ENCODE measurements around the gene GABBR2. TPM values are rescaled to one million over a fixed set of nuclear protein-coding genes. Genes with fewer than 3 reads are reported as not detected.

GABBR2 gene
- total RNA-seq, 1 donor from 2014 or later: 116 TPM

DNA sequence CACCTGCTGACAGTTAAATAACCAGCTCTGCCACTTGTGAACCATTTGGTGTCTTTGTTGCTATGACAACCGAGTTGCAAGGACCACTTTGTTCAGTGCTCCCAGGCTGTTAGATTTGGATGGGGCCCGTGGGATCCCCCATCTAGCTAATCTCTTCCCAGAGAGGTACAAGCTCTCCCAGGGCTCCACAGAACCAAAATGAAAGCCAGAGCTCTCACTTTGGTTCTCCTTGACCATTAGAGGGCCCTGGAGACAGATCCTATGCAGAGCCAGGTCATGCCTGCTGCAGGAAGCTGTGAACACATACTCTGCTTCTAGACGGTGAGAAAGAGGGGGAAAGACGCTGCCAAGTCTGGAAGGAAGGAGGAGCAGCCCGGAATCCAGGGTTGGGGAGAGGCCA lies 224.6 kb downstream of the GABBR2 start:
- no peak for DNase-seq
- H3K4me1 Mint-ChIP-seq (ENCODE audit: low read depth, unreplicated experiment): peaks cover 20% of the 10 kb centered on the region
- no peak overlapping the region for H3K4me3 Mint-ChIP-seq (ENCODE audit: unreplicated experiment)
- H3K27me3 Mint-ChIP-seq (ENCODE audit: unreplicated experiment): peaks cover 6% of the 10 kb centered on the region
- H3K36me3 Mint-ChIP-seq (ENCODE audit: unreplicated experiment): peaks cover 19% of the 10 kb centered on the region
- no peak overlapping the region for H3K27ac Mint-ChIP-seq (ENCODE audit: unreplicated experiment)
- peaks cover 12% of the 10 kb centered on the region for H3K9me3 Mint-ChIP-seq (ENCODE audit: unreplicated experiment)
- TF ChIP-seq, protein P1, sequence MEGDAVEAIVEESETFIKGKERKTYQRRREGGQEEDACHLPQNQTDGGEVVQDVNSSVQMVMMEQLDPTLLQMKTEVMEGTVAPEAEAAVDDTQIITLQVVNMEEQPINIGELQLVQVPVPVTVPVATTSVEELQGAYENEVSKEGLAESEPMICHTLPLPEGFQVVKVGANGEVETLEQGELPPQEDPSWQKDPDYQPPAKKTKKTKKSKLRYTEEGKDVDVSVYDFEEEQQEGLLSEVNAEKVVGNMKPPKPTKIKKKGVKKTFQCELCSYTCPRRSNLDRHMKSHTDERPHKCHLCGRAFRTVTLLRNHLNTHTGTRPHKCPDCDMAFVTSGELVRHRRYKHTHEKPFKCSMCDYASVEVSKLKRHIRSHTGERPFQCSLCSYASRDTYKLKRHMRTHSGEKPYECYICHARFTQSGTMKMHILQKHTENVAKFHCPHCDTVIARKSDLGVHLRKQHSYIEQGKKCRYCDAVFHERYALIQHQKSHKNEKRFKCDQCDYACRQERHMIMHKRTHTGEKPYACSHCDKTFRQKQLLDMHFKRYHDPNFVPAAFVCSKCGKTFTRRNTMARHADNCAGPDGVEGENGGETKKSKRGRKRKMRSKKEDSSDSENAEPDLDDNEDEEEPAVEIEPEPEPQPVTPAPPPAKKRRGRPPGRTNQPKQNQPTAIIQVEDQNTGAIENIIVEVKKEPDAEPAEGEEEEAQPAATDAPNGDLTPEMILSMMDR (IDR thresholded peaks at IDR 0.05; ENCODE audit: partially characterized antibody, unreplicated experiment): no peak

DNA sequence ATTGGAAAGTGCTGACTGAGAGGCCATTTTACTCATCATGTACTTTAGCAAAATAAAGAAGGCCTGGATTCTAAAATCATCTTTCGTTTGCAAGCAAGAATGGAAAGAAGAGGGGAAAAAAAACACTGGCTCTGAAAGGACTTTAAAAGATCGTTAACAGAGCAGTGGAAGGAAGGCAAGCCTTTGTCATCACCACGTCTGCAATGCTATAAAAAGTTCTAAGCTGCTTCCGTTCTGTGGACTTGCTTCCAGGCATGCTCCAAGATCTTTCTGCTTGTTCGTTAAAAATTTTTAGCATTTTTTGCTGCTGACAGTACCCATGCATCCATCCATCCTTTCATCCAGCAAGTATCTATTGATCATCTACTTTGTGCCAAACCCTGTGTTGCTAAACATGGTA lies 226.5 kb downstream of the GABBR2 start:
- Mint-ChIP-seq H3K9me3 (ENCODE audit: unreplicated experiment) (peaks cover 8% of the 10 kb centered on the region), H3K27ac (ENCODE audit: unreplicated experiment) (no peak overlapping the region), H3K4me3 (ENCODE audit: unreplicated experiment) (no peak overlapping the region), H3K4me1 (ENCODE audit: low read depth, unreplicated experiment) (peaks cover 20% of the 10 kb centered on the region), H3K27me3 (ENCODE audit: unreplicated experiment) (peaks cover 6% of the 10 kb centered on the region), H3K36me3 (ENCODE audit: unreplicated experiment) (peaks cover 25% of the 10 kb centered on the region)
- TF ChIP-seq, protein P1 (IDR thresholded peaks at IDR 0.05; ENCODE audit: partially characterized antibody, unreplicated experiment): no peak
- DNase-seq: no peak

DNA sequence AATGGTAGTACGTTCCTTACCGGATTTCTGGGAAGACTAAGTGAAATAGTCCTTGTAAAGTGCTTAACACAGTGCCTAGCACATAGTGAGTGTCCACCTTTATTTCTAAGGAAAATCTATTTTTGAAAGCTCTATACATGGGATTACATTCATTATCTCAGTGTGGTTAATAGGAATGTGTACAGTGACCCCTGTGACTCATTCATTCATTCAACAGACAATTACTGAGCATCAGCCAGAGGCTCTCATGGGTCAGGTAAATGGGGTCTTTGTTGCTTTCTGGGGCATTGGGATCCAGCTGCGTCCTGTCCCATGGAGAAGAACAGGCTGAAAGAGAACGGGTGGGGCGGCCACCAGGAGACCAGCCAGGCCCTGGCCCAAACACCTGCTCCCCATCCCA lies 227.1 kb downstream of the GABBR2 start:
- H3K27me3 Mint-ChIP-seq (ENCODE audit: unreplicated experiment): peaks cover 6% of the 10 kb centered on the region
- TF ChIP-seq, protein P1 (IDR thresholded peaks at IDR 0.05; ENCODE audit: partially characterized antibody, unreplicated experiment): no peak
- peaks cover 25% of the 10 kb centered on the region for H3K36me3 Mint-ChIP-seq (ENCODE audit: unreplicated experiment)
- H3K4me1 Mint-ChIP-seq (ENCODE audit: low read depth, unreplicated experiment): peaks cover 20% of the 10 kb centered on the region
- H3K9me3 Mint-ChIP-seq (ENCODE audit: unreplicated experiment): peaks cover 8% of the 10 kb centered on the region
- H3K27ac Mint-ChIP-seq (ENCODE audit: unreplicated experiment): no peak overlapping the region
- no peak for DNase-seq
- H3K4me3 Mint-ChIP-seq (ENCODE audit: unreplicated experiment): no peak overlapping the region

DNA sequence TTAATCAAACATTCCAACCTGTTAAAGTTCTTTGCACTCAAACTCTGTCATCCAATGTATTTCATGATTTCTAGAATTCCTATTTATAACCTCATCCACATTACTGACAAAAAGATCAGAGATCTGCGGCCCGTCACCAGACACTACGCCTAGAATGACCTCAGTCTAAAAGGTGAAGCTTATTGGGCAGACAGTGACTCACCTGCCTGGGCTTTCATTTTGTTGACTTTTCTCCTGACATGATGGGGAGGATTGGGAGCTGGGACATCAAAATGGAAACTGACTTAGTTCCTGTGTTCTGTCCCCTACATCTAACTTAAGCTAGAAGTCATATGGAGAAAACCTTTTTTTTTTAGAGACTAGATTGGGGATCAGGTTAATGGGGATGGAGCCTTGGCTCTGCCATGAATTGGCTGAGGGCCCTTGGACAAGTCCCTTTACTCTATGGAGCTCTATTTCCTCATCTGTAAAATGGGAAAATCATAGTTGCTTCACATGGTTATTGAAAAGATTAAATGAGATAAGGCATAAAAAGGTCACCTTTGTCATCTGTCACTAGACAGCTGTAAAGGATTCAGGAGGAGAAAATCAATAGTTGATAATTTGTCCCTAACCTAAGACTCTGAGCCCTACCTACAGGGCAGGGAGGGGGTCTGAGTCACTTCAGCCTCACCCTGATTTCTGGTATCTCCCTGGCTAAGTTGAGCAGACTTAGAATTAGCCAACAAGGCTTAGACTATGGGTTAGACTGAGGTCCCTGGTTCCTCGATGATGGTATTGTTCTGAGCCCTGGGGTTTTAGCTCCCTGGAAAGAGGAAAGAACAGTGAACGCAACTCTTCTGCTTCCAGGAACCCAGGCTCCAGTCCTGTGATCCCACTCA lies 228.5 kb downstream of the GABBR2 start:
- TF ChIP-seq, protein P1 (IDR thresholded peaks at IDR 0.05; ENCODE audit: partially characterized antibody, unreplicated experiment): no peak
- Mint-ChIP-seq H3K4me3 (ENCODE audit: unreplicated experiment) (no peak overlapping the region), H3K4me1 (ENCODE audit: low read depth, unreplicated experiment) (peaks cover 20% of the 10 kb centered on the region)

DNA sequence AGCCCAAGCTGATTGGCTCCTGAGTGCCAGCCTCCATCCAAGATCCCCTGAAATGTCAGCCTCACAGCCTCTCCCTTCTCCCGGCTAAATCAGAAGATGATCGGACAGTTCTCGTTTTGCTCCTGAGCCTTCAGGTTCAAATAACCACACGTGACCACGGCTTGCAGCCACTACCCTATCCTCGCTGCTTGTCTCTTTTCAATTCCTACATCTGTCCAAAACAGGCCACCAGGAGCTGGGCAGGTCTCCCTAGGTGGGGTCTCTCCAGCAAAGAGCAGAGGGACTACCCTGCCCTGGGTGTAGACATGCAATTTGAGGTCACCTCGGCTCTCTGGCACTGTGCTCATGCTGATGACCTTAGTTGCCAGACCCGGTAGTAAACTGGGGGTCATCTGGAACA lies 229.3 kb downstream of the GABBR2 start:
- no peak for DNase-seq
- peaks cover 25% of the 10 kb centered on the region for H3K36me3 Mint-ChIP-seq (ENCODE audit: unreplicated experiment)
- TF ChIP-seq, protein P1 (IDR thresholded peaks at IDR 0.05; ENCODE audit: partially characterized antibody, unreplicated experiment): no peak

More for the DNA sequence above, 228.5 kb downstream of the GABBR2 start:
- no peak overlapping the region for H3K27ac Mint-ChIP-seq (ENCODE audit: unreplicated experiment)
- H3K9me3 Mint-ChIP-seq (ENCODE audit: unreplicated experiment): peaks cover 7% of the 10 kb centered on the region
- peaks cover 5% of the 10 kb centered on the region for H3K27me3 Mint-ChIP-seq (ENCODE audit: unreplicated experiment)
- peaks cover 25% of the 10 kb centered on the region for H3K36me3 Mint-ChIP-seq (ENCODE audit: unreplicated experiment)
- no peak for DNase-seq

More for the DNA sequence above, 229.3 kb downstream of the GABBR2 start:
- Mint-ChIP-seq H3K9me3 (ENCODE audit: unreplicated experiment) (peaks cover 7% of the 10 kb centered on the region), H3K27ac (ENCODE audit: unreplicated experiment) (no peak overlapping the region), H3K4me1 (ENCODE audit: low read depth, unreplicated experiment) (peaks cover 17% of the 10 kb centered on the region), H3K4me3 (ENCODE audit: unreplicated experiment) (no peak overlapping the region), H3K27me3 (ENCODE audit: unreplicated experiment) (peaks cover 5% of the 10 kb centered on the region)
